ENCODE data around the gene TRIP12.

GRCh38 chr2:229868794-229869193 is 53.0 kb downstream of the TRIP12 start:
- no peak for TF ChIP-seq CTCF (IDR thresholded peaks at IDR 0.05; ENCODE audit: insufficient read depth, low read length, poor library complexity, severe bottlenecking)
- TF ChIP-seq EZH2phosphoT487 (conservative IDR thresholded peaks at IDR 0.05; ENCODE audit: low read length), result no peak
